ENCODE measurements around the gene CXCL9. TPM values are rescaled to one million over a fixed set of nuclear protein-coding genes. Genes with fewer than 3 reads are reported as not detected.

CXCL9 gene
- total and polyA plus RNA-seq, 2 donors (not counting 1 experiment from before 2014, with no cell fraction given): not detected

DNA sequence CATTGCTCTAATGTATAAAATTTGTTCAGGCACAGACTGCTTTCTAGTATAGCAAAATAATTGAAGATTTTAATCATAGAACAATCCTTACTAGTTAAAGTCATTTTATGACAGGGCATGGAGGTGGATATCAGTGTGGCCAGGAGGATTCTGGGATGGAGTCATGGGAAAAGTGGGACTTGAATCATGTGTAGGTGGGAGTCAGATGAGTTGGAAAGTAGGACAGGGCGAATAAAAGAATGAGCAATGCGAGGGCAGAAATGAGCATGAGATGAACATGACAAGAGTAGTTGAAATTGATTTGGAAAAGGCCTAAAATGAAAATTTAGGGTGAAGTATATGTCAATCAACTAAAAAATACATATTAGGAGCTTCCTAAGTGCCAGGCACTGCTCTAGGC is 9.4 kb downstream of the CXCL9 start:
- H3K79me2 ChIP-seq (ENCODE audit: control insufficient read depth, insufficient read depth, low read length): no peaks in the 10 kb centered on the region
- intact Hi-C loops (cut with micrococcal nuclease): no loop called here
- H3K4me2 ChIP-seq (replicated peaks; ENCODE audit: low read depth, low read length, poor library complexity, severe bottlenecking): no peak overlapping the region
- H3K9ac ChIP-seq (ENCODE audit: low read length): no peak overlapping the region
- whole genome bisulfite sequencing (ENCODE audit: insufficient coverage): 100% methylated on average over 2 of the region's 2 CpGs
- no peak overlapping the region for H3K4me3 ChIP-seq (ENCODE audit: control extremely low read depth in 1 of 5, extremely low read depth in 1 of 5, insufficient read depth in 1 of 5, low read depth in 2 of 5, low read length in 4 of 5)
- TF ChIP-seq, protein P1, sequence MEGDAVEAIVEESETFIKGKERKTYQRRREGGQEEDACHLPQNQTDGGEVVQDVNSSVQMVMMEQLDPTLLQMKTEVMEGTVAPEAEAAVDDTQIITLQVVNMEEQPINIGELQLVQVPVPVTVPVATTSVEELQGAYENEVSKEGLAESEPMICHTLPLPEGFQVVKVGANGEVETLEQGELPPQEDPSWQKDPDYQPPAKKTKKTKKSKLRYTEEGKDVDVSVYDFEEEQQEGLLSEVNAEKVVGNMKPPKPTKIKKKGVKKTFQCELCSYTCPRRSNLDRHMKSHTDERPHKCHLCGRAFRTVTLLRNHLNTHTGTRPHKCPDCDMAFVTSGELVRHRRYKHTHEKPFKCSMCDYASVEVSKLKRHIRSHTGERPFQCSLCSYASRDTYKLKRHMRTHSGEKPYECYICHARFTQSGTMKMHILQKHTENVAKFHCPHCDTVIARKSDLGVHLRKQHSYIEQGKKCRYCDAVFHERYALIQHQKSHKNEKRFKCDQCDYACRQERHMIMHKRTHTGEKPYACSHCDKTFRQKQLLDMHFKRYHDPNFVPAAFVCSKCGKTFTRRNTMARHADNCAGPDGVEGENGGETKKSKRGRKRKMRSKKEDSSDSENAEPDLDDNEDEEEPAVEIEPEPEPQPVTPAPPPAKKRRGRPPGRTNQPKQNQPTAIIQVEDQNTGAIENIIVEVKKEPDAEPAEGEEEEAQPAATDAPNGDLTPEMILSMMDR (IDR thresholded peaks at IDR 0.05): no peak
- TF ChIP-seq EZH2 (IDR thresholded peaks at IDR 0.05; ENCODE audit: borderline replicate concordance, insufficient read depth, low read depth, low read length, poor library complexity, severe bottlenecking): no peak
- no peaks in the 10 kb centered on the region for H3K4me1 Mint-ChIP-seq
- no peak overlapping the region for H3K27ac Mint-ChIP-seq
- no peaks in the 10 kb centered on the region for H3K36me3 ChIP-seq (replicated peaks in 1 of 2; ENCODE audit: control extremely low read depth in 1 of 2, control insufficient read depth in 1 of 2, extremely low read depth in 1 of 2, insufficient read depth in 2 of 2, low read length in 1 of 2)
- H4K20me1 ChIP-seq (ENCODE audit: control insufficient read depth, insufficient read depth, low read length, poor library complexity, severe bottlenecking): no peaks in the 10 kb centered on the region
- no peak for ATAC-seq (ENCODE audit: low read depth)
- H3K4me1 ChIP-seq (ENCODE audit: control insufficient read depth in 2 of 2, insufficient read depth in 2 of 2, low read length in 2 of 2): no peaks in the 10 kb centered on the region
- no peak overlapping the region for H3K27ac ChIP-seq (ENCODE audit: low read length in 2 of 2)
- POLR2A ChIA-PET: no interaction called here
- no peak for DNase-seq
- H3K4me3 Mint-ChIP-seq: no peak overlapping the region
- no peaks in the 10 kb centered on the region for H3K9me3 Mint-ChIP-seq (ENCODE audit: insufficient read depth)
- no peaks in the 10 kb centered on the region for H3K27me3 ChIP-seq (replicated peaks in 1 of 4; ENCODE audit: control extremely low read depth in 1 of 4, control insufficient read depth in 3 of 4, insufficient read depth in 4 of 4, low read length in 3 of 4)
- CTCF ChIA-PET: interaction anchor here (2.6 to 4.8 kb wide), 3 partner anchors 11 to 71 kb away, joined by 18 to 132 read pairs (median 95); partner anchors contain the start of gene CXCL9
- H3K27me3 Mint-ChIP-seq: peaks cover 9% of the 10 kb centered on the region
- no peaks in the 10 kb centered on the region for H3K9me3 ChIP-seq (ENCODE audit: control extremely low read depth in 1 of 3, control insufficient read depth in 2 of 3, insufficient read depth in 1 of 3, low read length in 2 of 3)
- H2AFZ ChIP-seq (ENCODE audit: insufficient read depth, low read depth, low read length, poor library complexity, severe bottlenecking): no peak overlapping the region

DNA sequence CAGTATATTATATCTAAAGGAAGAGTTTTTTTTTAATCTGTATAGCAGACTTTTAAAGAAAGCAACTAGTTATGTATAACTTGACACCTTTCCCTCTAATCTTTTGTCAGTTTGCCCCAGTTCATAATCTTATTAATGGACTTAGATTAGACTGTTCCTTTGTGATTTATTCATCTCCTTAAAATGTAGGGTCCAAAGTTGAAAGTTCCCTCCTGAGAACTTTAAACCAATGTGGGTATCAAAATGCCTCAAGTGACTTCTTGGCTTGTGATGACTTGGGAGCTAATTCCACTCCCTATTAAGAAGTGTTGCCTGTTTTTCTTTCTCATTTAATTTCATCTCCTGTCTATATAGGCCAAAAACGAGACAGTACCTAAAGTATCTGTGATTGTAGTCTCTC is 10.2 kb downstream of the CXCL9 start:
- Mint-ChIP-seq H3K4me3 (no peak overlapping the region), H3K4me1 (no peaks in the 10 kb centered on the region), H3K27me3 (peaks cover 9% of the 10 kb centered on the region), H3K27ac (no peak overlapping the region), H3K9me3 (ENCODE audit: insufficient read depth) (no peaks in the 10 kb centered on the region)
- TF ChIP-seq, protein P1 (IDR thresholded peaks at IDR 0.05): no peak
- TF ChIP-seq EZH2 (IDR thresholded peaks at IDR 0.05; ENCODE audit: borderline replicate concordance, insufficient read depth, low read depth, low read length, poor library complexity, severe bottlenecking): no peak
- no peak for DNase-seq
- Histone ChIP-seq H3K4me3 (ENCODE audit: control extremely low read depth in 1 of 5, extremely low read depth in 1 of 5, insufficient read depth in 1 of 5, low read depth in 2 of 5, low read length in 4 of 5) (no peak overlapping the region), H2AFZ (ENCODE audit: insufficient read depth, low read depth, low read length, poor library complexity, severe bottlenecking) (no peak overlapping the region), H3K27ac (ENCODE audit: low read length in 2 of 2) (no peak overlapping the region), H3K4me2 (replicated peaks; ENCODE audit: low read depth, low read length, poor library complexity, severe bottlenecking) (no peak overlapping the region), H3K9me3 (ENCODE audit: control extremely low read depth in 1 of 3, control insufficient read depth in 2 of 3, insufficient read depth in 1 of 3, low read length in 2 of 3) (no peaks in the 10 kb centered on the region), H3K9ac (ENCODE audit: low read length) (no peak overlapping the region), H3K36me3 (replicated peaks in 1 of 2; ENCODE audit: control extremely low read depth in 1 of 2, control insufficient read depth in 1 of 2, extremely low read depth in 1 of 2, insufficient read depth in 2 of 2, low read length in 1 of 2) (no peaks in the 10 kb centered on the region), H3K79me2 (ENCODE audit: control insufficient read depth, insufficient read depth, low read length) (no peaks in the 10 kb centered on the region), H3K4me1 (ENCODE audit: control insufficient read depth in 2 of 2, insufficient read depth in 2 of 2, low read length in 2 of 2) (no peaks in the 10 kb centered on the region), H3K27me3 (replicated peaks in 1 of 4; ENCODE audit: control extremely low read depth in 1 of 4, control insufficient read depth in 3 of 4, insufficient read depth in 4 of 4, low read length in 3 of 4) (no peaks in the 10 kb centered on the region), H4K20me1 (ENCODE audit: control insufficient read depth, insufficient read depth, low read length, poor library complexity, severe bottlenecking) (no peaks in the 10 kb centered on the region)
- intact Hi-C loops (cut with micrococcal nuclease): no loop called here
- ChIA-PET CTCF (interaction anchor here (0.6 to 4.8 kb wide), 15 partner anchors 12 to 183 kb away, joined by 3 to 132 read pairs (median 14); partner anchors contain the start of genes ART3, CXCL9 and NUP54), POLR2A (no interaction called here)
- ATAC-seq (ENCODE audit: low read depth): no peak
- WGBS (ENCODE audit: insufficient coverage): no CpG with 5 or more reads among the region's 1 CpG

Measured in B cell (primary cell).